Measurements from ENCODE around the gene PITRM1.
A peak's percentile ranks its signal among the peaks of the same experiment; 100 is the strongest.
"Not testable (repeated sequence)": the region's sequence is repeated elsewhere in the genome, so short reads cannot be mapped to it uniquely, and the experiment has no call there.

The PITRM1 gene

DNA sequence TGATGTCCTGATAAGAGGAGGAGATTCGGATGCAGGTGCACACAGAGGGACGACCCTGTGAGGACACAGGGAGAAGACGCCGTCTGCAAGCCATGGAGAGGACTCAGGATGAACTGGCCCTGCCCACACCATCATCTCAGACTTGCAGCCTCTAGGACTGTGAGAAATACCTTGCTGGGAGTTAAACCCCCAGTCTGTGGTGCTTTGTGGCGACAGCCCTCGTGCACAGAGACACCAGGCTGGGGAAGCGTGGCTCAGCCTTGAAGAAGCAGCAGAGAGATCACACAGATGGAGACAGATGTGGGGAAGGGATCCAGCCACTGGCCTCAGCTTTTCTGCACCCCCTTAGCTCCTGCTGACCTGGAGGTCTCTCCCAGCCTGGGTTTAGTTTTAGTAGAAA is 26.3 kb upstream of the PITRM1 start:
- no peak for DNase-seq

DNA sequence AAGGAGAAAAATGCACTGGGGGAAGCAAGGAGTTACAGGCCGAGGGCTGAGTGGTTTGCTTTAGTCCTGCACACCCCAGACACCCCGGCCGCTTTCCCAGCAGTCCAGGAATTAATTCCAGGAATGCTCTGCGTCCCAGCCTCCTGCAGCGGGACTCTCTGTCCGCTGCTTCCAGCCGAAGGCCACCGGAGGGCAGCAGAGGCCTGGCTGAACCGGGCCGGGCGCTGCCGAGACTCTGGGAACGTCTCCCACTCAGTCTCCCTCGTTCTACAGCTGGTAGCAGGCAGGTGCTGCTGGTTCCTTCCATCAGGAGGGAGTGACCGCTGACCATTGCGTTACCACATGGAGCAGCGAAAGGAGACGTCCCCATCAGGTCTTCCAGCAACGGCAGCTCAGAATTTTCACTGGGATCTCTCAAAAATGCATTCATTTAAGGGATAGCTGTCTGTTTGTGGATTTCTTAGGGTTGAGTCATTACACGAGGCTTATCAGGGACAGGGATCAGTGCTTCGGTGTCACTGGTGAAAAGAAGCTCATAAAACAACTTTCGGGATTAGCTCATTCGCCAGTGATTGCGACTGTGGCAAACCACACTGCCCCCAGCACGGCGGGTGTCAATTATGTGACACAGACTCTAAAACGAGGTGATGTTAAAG is 24.9 kb upstream of the PITRM1 start:
- DNase-seq = peak; percentile 70

DNA sequence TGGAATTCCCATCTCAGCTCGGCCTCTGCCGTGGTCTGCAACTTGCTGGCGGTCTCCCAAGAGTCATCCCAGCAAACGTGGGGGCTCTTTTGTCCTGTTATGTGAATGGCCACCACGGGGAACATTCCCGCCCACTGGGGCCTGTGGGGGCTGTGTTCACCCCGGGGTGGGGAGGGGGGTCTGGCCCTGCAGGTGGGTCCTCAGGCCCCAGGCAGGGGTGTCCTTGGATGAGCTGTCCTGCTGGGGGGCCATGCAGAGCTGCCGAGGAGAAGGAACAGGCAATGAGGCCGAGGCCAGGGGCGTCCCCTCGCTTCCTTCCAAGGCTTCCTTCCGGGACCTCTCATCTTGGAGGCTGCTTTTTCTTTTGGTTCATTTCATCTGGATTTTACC is 24.4 kb upstream of the PITRM1 start:
- no peak for DNase-seq

DNA sequence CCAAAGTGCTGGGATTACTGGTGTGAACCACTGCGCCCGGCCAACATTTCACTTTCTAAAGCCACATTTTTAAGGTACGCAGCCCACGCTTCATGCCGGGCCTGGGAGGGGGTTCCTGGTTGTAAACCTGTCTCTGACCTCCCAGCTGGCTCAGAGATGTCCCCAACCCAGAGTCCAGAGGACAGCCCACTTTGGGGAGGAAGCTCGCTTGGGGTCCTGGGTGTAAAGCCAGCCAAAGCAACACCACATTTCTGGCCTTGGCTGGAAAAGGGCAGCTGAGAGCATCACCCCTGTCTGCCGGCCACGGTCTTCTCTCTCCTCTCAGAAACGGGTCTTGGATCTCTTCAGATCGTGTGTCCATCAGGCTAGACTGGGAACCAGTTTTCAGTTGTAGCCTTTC is 23.9 kb upstream of the PITRM1 start:
- no peak for DNase-seq

DNA sequence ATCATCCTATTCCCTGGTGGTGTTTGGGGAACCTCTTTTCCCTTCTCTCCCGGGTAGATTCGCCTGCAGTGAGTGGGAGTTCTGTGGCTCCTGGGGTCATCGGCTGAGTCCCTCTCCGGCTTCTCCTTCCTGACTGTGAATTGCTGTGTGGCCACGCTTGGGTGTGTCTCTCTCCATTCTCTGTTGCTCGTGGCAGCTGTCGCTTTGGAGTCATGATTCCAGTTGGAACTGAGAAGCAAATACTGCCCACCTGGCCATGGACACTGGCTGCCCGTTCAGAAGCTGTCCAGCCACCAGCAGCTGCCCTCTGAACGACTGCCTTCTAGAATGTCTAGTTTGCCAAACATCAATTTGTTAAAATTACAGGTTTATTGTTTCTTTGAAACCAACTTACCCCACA is 23.1 kb upstream of the PITRM1 start:
- DNase-seq = no peak

DNA sequence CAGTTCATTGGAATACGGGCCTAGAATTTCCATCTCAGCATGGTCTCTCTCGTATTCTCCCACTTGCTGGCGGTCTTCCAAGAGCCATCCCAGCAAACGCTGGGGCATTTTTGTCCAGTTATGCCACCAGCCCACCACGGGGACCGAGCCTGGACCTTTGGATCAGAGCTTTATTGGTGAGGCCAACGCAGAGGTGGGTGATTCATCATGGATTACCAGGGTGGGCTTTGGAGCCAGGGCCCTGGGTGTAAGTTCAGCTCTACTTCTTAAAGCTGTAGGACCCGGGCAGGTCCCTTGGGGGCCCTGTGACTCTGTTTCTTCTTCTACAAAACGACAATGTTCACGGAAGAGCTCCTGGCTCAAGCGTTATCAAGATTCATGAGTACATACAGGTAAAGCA is 22.7 kb upstream of the PITRM1 start:
- no peak for DNase-seq

DNA sequence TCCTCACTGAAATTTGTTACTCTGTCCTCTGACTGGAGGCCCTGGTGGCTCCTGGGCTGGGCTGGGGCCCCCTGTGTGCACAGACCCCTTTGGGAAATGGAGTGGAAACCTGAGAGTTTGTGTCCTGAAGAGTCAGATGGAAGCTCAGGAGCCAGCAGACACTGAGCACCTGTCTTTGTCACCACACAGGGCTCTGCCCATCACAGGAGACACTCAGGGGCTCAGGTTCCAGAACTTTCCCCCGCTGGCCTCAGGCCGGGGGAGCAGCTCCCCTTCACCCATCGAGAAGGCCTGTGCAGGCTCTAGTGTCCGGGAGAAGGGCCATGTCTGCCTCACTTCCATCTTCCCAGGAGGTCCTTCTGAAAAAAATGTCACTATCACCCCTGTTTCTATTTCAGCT is 22.3 kb upstream of the PITRM1 start:
- DNase-seq = no peak

DNA sequence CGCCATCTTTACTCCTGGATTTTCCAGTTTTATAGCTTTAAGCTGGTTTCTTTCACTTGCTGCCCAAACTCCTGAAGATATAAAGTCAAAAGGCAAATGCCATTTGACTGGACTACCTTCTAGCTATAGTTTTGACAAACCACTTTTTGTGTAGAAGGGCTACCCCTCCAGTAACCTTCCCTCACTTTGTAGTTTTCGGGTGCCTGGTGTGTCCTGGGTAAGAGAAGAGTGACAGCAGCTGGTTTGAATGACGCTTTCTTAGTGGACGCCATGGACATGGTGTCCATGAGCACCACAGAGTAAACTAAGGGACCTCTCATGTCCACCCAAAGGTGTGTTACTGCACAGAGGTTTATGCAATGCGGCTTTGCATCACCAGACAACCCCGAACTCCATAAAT is 21.2 kb upstream of the PITRM1 start:
- DNase-seq = no peak

DNA sequence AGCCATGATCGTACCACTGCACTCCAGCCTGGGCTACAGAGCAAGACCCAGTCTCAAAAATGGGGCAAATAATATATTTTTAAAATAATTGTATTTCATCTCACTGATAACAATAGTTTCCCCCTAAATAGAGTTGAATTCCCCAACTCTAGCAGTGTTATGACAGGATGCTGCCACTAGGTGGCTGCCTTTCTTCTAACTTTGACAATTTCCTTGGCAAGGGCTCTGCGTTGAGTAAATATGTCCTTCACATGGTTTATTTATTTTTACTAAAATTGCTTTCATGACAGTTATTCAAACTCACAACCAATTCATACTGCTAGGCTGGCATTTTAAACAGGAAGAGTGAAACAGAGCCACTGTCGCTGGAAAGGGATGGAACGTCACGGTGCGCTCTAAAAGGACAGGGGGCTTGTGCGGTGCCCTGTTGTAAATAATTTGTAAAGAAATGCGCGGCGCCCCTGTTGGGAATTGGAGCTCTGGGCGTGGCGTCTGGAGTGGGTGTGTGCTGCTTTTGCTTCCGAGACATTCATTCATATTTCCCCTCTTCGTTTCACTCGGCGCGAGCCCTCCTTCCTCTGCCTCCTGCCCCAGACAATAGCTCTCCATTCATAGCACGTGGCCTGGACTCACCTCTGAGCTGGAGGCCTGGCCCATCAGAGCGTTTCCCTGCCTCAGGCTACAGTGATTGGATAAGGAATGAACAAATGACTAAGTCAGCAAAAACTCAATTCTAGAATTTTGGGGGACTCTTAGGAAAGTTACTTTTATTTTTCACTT is 20.5 kb upstream of the PITRM1 start:
- DNase-seq = peak; percentile 68

DNA sequence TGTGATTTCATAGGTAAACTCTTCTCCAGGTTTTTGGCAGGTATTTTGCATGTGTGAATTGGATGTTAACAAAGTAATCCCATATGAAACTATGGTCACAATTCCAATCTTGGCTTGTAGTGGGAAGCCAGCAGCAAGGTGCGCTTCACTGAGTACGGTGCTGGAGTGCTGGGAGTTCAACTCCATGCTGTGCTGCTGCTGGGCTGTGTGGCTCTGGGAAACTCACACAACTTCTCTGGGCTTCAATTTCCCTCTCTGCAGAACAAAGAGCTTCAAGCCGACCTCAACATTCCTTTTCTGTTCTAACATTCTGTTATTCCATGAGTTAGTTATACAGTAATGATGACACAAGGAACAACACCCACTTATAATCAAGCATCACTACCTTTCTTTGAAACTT is 18.2 kb upstream of the PITRM1 start:
- DNase-seq = no peak

DNA sequence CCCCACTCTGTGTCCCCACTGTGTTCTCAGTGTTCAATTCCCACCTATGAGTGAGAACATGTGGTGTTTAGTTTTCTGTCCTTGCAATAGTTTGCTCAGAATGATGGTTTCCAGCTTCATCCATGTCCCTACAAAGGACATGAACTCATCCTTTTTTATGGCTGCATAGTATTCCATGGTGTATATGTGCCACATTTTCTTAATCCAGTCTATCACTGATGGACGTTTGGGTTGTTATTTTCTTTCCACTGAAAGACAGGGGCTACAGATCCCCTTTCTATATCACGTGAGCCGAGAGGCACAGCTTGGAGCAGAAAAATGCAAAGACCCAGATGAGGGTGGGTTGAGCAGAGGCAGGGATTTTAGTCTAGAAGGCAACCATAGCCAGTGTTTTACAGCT is 14.6 kb upstream of the PITRM1 start:
- DNase-seq = not testable (repeated sequence)

DNA sequence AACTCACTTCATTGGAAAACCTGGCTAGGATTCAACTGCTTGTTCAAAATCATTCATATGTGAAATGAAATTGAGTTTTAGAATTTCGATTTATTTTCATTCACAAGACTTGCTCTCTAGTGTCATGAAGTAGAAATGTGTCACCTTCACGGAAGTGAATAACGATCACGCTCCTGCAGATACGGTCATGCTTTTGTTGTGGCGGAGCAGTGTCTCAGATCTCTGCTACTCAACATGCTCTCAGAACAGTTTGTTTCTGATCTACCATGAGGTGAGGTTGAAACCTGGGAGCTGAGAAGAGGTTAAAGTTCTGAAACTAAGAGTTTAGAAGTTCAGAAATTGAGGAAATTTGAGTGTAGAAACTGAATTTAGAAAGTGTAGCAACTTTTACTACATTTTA is 13.8 kb upstream of the PITRM1 start:
- peak; percentile 66 for DNase-seq

DNA sequence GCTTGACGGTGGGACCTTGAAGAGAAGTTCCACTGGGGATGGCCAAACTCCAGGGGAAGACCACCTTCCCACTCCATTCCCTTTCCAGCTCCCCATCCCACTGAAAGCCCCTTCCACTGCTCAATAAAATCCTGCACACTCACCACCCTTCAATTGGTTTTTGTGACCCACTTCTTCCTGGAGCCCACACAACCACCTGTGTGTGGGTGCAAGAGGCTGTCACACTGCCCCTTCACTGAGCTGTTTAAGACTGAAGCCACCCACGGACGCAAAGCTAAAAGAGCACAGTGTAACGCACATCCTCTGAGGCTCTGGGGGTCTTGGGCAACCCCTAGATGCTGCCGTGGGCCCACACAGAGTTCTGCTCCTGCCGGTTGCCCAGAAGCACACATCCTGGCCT is 12.8 kb upstream of the PITRM1 start:
- DNase-seq = no peak

DNA sequence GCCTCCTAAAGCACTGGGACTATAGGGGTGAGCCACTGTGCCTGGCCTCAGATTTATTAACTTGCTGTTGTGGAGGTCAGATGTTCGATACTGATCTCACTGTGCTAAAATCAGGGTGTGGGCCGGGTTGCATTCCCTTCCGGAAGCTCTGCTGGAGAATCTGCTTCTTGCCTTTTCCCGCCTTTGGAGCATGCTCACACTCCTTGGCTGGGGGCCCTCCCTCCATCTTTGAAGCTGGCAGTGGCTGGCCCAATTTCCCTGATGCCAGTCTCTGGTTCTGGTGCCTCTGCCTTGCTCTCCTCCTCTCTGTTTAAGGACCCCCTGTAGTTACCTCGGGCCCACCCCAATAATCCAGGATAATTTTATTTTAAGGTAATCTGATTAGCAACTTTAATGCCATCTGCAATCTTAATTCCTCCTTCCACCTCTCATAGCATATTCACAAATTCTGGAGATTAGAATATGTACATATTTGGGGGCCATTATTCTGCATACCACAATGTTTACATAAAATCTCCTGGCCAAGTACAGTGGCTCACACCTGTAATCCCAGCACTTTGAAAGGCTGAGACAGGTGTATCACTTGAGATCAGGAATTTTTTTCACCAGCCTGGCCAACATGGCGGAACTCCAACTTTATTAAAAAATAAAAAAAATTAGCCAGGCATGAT is 7.9 kb upstream of the PITRM1 start:
- DNase-seq = no peak

DNA sequence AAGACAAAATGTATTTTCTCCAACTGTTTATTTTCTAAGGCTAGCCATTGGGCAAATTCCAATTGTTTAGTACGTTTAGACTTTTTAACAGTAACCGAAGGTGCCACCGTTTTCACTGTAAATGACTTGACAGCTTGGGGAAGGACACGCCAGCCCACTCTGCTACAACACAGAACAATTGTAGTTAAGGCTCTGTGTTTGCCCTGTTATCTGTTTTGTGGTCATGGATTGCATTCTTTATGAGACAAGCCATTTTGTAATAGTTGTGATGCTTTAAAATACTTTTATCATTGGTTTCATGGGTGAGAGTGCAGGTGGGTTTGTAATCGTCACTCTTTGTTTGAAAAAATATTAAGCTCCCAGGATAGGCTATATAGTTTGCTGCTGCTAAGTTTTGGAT is 6.6 kb upstream of the PITRM1 start:
- no peak for DNase-seq

DNA sequence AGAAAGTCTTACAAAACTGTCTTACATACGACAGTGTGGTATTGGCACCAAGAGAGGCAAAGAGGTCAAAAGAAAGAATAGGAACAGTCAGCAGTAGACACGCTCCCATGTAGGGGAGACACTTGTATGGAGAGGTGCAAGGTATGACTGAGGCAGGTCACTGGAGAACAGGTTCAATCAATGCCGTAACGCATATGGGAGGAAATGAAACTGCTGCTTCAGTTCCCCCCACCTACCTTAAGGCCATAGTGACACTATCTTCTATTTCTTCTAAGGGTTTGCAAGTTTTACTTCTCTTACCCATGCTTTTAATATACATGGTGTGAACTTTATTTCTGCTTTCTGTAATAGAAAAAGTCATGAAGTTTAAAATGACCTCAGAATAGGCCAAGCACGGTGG is 5.5 kb upstream of the PITRM1 start:
- no peak for DNase-seq

DNA sequence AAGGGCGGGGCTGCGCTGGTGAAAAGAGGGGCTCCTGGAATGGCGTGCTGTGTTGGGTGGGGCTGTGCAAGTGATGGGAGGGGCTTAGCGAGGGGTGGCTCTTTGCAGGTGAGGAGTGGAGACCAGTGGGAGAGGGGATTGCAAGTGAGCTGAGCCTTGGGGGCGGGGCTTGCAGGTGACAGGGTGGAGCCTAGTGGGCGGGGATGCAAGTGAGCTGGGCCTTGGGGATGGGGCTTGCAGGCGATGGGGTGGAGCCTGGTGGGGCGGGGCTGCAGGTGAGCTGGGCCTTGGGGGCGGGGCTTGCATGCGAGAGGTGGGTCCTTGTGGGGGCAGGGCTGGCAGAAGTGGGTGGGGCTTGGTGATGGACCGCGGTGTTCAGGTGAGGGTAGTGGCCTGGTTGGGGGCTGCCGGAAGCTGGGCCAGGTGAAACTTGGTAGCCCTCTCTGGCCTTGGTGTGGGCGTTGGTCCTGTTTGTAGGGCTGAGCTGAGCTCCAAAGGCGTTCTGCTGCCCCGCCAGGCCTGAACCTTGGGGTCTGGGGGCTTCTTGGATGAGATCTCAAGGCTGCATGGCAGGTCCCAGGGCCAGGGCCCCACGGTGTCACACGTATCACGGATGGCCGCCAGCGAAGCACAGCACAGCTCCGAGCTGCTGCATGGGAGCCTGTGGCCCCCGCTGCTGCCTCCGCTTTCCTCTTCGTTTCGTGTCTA is 743 bp upstream of the PITRM1 start:
- DNase-seq = no peak

DNA sequence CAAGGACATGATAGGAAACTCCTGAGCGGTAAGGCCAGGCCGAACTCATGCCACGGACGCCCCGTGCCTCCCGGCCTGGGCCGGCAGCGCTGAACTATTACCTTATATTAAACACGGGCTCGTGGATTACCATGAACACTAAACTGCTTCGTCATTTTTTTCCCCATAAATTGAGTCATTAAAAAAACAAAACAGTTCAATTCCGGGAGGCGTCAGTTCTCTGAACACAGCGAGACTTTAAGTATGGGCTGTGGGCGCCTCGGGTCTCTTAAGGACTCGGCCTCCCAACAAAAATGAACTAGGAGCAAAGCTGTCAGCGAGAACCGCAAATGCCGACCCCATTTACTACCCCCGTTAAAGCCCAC is 519 bp downstream of the PITRM1 start:
- no peak for DNase-seq

DNA sequence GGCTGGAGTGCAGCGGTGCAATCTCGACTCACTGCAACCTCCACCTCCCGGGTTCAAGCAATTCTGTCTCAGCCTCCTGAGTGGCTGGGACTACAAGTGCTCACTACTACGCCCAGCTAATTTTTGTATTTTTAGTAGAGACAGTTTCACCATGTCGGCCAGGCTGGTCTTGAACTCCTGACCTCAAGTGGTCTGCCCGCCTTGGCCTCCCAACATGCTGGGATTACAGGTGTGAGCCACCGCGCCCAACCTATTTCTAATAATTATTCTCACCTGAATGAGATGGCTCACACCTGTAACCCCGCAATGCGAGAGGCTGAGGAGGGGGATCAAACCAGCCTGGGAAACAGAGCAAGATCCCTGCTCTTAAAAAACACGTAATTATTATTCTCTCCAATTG is 1.1 kb downstream of the PITRM1 start:
- DNase-seq = not testable (repeated sequence)

DNA sequence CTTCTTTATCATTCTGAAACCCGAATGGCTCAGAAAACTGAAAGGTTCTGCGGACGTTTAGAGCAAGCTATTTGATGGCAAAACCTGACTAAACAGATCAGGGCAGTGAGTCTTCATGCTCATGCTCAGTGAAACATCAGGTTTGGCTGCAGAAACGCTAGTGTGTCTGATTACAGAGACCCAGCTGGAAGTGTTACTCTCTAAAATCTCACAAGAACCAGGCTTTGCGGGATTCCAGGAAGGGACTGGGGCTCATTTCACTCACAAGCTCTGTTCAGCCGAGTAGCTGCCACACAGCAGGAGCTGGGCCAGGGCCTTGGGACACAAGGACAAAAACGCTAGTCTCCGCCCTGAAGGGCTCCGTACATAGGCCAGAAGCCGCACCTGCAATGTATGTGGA is 2.9 kb downstream of the PITRM1 start:
- no peak for DNase-seq

DNA sequence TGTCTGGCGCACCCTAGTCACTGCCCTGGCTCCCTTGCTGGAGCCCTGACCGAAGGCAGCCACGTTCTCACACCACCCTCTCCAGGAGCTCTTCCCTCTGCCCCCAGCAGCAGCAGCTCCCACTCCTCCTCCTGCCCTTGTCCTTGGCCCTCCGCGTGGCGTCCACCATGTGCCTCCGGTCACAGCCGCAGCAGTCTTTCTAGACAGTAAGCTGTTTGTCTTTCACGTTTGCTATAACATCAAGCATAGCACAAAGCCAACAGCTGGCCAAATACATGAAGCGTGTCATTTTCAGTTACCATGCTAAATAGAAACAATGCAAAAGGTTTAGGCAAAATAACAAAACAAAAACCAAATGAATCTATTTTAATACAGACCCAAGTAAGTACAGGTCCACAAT is 3.3 kb downstream of the PITRM1 start:
- no peak for DNase-seq

DNA sequence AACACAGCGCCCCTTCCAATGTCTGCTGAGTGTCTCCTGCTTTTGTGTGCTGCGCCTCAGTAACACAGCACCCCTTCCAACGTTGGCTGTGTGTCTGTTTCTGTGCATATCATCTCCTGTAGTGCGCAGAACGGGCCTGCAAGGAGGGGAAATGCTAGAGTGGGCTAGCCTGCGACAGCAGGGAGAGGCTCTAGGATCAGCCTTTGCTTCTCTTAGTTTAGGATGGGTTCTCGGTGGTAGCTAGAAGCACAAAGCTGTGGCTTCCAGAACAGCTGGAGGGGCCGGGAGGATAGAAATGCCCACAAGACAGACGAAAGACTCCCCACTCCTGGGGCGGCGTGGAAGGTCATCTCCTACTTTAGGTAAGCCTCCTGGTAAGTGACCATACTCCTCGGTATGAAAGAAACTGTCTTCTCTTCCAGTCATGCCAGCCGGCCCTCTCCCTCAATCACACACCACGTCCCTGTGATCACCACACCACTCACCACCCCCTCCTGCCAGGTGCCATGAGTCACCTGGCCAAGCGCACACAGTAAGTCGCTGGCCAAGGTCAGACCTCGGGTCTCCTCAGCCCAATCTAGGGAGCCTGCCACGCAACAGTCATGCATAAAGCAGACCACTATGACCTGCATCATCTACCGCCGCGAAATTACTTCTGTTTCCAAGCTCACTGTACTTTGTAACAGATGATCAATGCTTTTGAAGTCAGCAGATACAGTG is 4.8 kb downstream of the PITRM1 start:
- DNase-seq = no peak
